Measurements from ENCODE around the gene ITGB5. TPM values are rescaled to one million over a fixed set of nuclear protein-coding genes. Genes with fewer than 3 reads are reported as not detected.

ITGB5 gene
- total RNA-seq, 1 donor = 308 TPM

- no peak overlapping the region for H3K4me3 ChIP-seq (ENCODE audit: low read depth, low read length)
- TF ChIP-seq, protein P1, sequence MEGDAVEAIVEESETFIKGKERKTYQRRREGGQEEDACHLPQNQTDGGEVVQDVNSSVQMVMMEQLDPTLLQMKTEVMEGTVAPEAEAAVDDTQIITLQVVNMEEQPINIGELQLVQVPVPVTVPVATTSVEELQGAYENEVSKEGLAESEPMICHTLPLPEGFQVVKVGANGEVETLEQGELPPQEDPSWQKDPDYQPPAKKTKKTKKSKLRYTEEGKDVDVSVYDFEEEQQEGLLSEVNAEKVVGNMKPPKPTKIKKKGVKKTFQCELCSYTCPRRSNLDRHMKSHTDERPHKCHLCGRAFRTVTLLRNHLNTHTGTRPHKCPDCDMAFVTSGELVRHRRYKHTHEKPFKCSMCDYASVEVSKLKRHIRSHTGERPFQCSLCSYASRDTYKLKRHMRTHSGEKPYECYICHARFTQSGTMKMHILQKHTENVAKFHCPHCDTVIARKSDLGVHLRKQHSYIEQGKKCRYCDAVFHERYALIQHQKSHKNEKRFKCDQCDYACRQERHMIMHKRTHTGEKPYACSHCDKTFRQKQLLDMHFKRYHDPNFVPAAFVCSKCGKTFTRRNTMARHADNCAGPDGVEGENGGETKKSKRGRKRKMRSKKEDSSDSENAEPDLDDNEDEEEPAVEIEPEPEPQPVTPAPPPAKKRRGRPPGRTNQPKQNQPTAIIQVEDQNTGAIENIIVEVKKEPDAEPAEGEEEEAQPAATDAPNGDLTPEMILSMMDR (IDR thresholded peaks at IDR 0.05; ENCODE audit: insufficient read depth, low read length) = no peak
- no peak for DNase-seq (ENCODE audit: low read depth)
These were observed 65.8 kb downstream of the ITGB5 start for GRCh38 chr3:124821356-124821755.

DNA sequence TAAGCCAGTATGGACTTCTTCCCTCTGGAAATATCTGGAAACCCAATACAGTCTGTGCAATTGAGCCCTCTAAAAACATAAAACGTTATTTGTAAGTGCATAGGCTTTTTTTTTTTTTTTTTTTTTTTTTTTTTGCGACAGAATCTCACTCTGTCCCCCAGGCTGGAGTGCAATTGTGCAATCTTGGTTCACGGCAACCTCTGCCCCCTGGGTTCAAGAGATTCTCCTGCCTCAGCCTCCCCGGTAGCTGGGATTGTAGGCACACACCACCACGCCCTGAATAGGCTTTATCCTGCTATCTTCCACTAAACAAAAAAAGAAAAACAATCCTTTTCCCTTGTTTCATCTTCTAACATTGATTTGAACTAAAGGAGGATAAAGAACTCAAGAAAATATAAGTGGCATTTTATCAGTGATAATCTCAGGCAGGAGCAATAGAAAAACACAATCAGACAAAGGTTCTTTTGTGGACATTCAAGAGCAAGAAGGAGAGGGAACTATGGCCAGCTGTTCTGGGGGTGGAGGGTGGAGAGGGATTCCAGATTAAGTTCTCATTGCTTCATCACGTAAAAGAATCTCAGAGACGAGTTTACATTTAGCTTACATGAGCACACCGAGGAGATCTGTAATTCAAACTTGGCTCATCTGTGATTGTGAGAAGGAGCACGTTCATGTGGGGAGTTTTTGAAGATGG, 68.6 kb downstream of the ITGB5 start:
- TF ChIP-seq, protein P1 (IDR thresholded peaks at IDR 0.05; ENCODE audit: insufficient read depth, low read length) = no peak
- peak; percentile 61 for DNase-seq (ENCODE audit: low read depth)
- H3K4me3 ChIP-seq (ENCODE audit: low read depth, low read length) = no peak overlapping the region

DNA sequence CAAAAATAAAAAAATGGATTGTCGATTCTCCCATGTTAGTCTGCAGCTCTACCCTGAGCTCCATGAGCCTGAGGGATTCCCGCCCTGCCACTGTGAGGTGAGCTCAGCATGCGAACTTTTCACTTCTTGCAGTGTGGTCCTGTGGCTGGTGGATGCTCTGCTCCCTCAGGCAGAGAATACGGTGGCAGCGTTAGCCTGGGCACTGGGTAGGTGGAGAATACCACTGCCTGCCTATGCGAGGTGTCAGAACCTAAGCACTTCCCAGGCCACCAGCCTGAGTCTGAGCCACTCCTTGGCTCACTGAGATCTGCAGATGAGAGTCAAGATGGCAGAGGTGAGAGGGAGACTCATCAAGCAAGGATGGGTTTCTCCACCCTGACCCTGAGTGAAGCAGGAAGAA, 70.1 kb downstream of the ITGB5 start:
- no peak for DNase-seq (ENCODE audit: low read depth)
- TF ChIP-seq, protein P1 (IDR thresholded peaks at IDR 0.05; ENCODE audit: insufficient read depth, low read length) = no peak
- no peak overlapping the region for H3K4me3 ChIP-seq (ENCODE audit: low read depth, low read length)

GRCh38 chr3:124816206-124816605, 71.0 kb downstream of the ITGB5 start:
- TF ChIP-seq, protein P1 (IDR thresholded peaks at IDR 0.05; ENCODE audit: insufficient read depth, low read length) = no peak
- H3K4me3 ChIP-seq (ENCODE audit: low read depth, low read length) = no peak overlapping the region
- no peak for DNase-seq (ENCODE audit: low read depth)

DNA sequence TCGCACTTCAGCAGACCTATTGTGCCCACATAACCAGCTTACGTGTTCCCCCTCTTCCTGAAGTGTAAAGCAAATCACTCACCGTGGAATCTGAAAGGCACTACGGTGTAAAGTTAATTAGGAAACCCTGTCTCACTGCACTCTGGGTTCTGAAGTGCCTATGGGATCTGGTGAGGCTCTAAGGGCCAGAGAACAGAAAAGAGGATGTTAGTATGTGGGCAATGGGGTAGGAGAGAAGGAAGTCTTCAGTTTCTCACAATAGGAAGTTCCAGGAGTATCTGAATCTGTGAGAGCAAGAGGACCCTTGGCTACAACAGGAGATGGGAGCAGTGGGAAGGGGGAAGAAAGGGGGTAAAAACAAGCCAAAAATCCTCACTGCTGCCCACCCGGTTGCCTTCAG, 71.4 kb downstream of the ITGB5 start:
- TF ChIP-seq, protein P1 (IDR thresholded peaks at IDR 0.05; ENCODE audit: insufficient read depth, low read length) = no peak
- H3K4me3 ChIP-seq (ENCODE audit: low read depth, low read length) = no peak overlapping the region
- DNase-seq (ENCODE audit: low read depth) = no peak

DNA sequence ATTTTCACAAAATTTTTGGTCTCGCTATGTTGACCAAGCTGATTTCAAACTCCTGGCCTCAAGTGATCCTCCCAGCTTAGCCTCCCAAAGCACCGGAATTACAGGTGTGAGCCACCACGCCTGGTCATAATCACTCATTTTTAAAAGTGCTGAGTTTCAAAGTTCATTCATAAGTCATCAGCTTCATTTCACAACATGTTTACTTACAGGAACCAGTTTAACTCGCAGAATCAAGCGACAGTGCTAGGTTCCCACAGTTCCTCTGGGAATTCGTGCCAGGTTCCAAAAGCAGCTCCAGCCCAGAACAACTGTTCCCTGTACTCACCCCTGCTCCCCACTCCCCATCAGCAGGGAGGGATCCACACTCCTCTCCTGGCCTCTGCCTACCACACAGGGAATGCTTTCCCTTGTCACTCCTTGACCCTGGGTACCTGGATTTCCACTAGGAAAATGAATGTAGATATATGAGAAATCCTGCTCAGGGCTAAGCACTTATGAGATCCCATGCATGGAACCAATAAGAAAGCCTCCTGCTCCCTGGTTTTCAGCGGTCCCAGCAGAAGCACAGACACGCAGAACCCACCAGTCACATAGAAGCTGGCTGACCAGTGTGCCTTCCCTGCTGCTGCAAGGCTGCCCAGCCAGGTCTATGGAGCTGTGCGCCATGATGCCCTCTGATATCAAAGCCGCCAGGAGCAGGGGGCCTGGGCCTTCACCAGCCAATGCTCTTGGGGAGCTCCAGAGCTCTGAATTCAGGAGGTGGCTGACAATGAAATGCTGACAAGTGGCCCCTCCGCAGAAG, 72.3 kb downstream of the ITGB5 start:
- no peak for DNase-seq (ENCODE audit: low read depth)
- no peak overlapping the region for H3K4me3 ChIP-seq (ENCODE audit: low read depth, low read length)
- TF ChIP-seq, protein P1 (IDR thresholded peaks at IDR 0.05; ENCODE audit: insufficient read depth, low read length) = no peak
